ENCODE results near the gene AGBL3.

Gene AGBL3

GRCh38 chr7:134986363-134987251 is at the start of gene AGBL3:
TSS of gene AGBL3 (plus strand) at chr7:134986508. CDS start at chr7:134987934, 1,426 bp downstream.
- Histone ChIP-seq H3K4me3 (peak within 1 kb of the TSS; percentile 80), H3K36me3 (peaks cover 17% of the 10 kb centered on the region; the same call in 1 of the 2 replicates), H3K4me2 (peak within 1 kb of the TSS; percentile 79), H3K27ac (peak within 1 kb of the TSS; percentile 84), H3K27me3 (no peaks in the 10 kb centered on the region), H4K20me1 (no peaks in the 10 kb centered on the region), H3K9ac (peak within 1 kb of the TSS; percentile 87), H3K4me1 (peaks cover 16% of the 10 kb centered on the region), H3K9me3 (no peaks in the 10 kb centered on the region)
- TF ChIP-seq Cebpa-rat (IDR thresholded peaks at IDR 0.05), result no peak

- H3K4me3 ChIP-seq, result no peak overlapping the region
- peaks cover 30% of the 10 kb centered on the region for H3K4me1 ChIP-seq
- no peak overlapping the region for H3K27ac ChIP-seq
- H3K36me3 ChIP-seq, result peaks cover 100% of the 10 kb centered on the region
- H3K9ac ChIP-seq, result no peak overlapping the region
- H3K27me3 ChIP-seq, result no peaks in the 10 kb centered on the region
- H4K20me1 ChIP-seq, result peaks cover 11% of the 10 kb centered on the region
- H3K9me3 ChIP-seq, result no peaks in the 10 kb centered on the region
- no peak for TF ChIP-seq Cebpa-rat (IDR thresholded peaks at IDR 0.05)
- no peak overlapping the region for H3K4me2 ChIP-seq
Measured at GRCh38 chr7:134936893-134937510, 49.3 kb upstream of the AGBL3 start.

GRCh38 chr7:134938141-134938540 is 48.2 kb upstream of the AGBL3 start:
- no peak overlapping the region for H3K4me2 ChIP-seq
- H3K27ac ChIP-seq, result no peak overlapping the region

GRCh38 chr7:134939136-134939535 is 47.2 kb upstream of the AGBL3 start:
- Histone ChIP-seq H3K4me3 (no peak overlapping the region), H3K27me3 (no peaks in the 10 kb centered on the region)

More at GRCh38 chr7:134938141-134938540, 48.2 kb upstream of the AGBL3 start:
- peaks cover 92% of the 10 kb centered on the region for H3K36me3 ChIP-seq
- no peak for TF ChIP-seq Cebpa-rat (IDR thresholded peaks at IDR 0.05)
- H3K4me1 ChIP-seq, result peaks cover 27% of the 10 kb centered on the region
- H3K4me3 ChIP-seq, result no peak overlapping the region
- H3K27me3 ChIP-seq, result no peaks in the 10 kb centered on the region
- H3K9me3 ChIP-seq, result no peaks in the 10 kb centered on the region
- H4K20me1 ChIP-seq, result no peaks in the 10 kb centered on the region
- no peak overlapping the region for H3K9ac ChIP-seq

GRCh38 chr7:134940729-134941128 is 45.6 kb upstream of the AGBL3 start:
- Histone ChIP-seq H3K4me1 (peaks cover 18% of the 10 kb centered on the region), H3K27me3 (no peaks in the 10 kb centered on the region), H3K36me3 (peaks cover 81% of the 10 kb centered on the region), H3K9me3 (no peaks in the 10 kb centered on the region), H3K9ac (no peak overlapping the region), H4K20me1 (no peaks in the 10 kb centered on the region), H3K4me2 (no peak overlapping the region), H3K27ac (no peak overlapping the region), H3K4me3 (no peak overlapping the region)
- TF ChIP-seq Cebpa-rat (IDR thresholded peaks at IDR 0.05), result no peak

More at GRCh38 chr7:134939136-134939535, 47.2 kb upstream of the AGBL3 start:
- Histone ChIP-seq H3K9me3 (no peaks in the 10 kb centered on the region), H3K36me3 (peaks cover 82% of the 10 kb centered on the region), H3K27ac (no peak overlapping the region), H3K4me1 (peaks cover 17% of the 10 kb centered on the region), H3K9ac (no peak overlapping the region), H3K4me2 (no peak overlapping the region), H4K20me1 (no peaks in the 10 kb centered on the region)
- no peak for TF ChIP-seq Cebpa-rat (IDR thresholded peaks at IDR 0.05)

- H3K9ac ChIP-seq, result no peak overlapping the region
- TF ChIP-seq Cebpa-rat (IDR thresholded peaks at IDR 0.05), result no peak
- H3K36me3 ChIP-seq, result peaks cover 81% of the 10 kb centered on the region
- no peaks in the 10 kb centered on the region for H4K20me1 ChIP-seq
- no peak overlapping the region for H3K4me3 ChIP-seq
- H3K27me3 ChIP-seq, result no peaks in the 10 kb centered on the region
- no peaks in the 10 kb centered on the region for H3K9me3 ChIP-seq
- H3K4me2 ChIP-seq, result no peak overlapping the region
- 0 out of 2 replicates have a peak overlapping the region, but pooled peaks have one; percentile 51 for H3K27ac ChIP-seq
- peaks cover 21% of the 10 kb centered on the region for H3K4me1 ChIP-seq
Measured at GRCh38 chr7:134941185-134941900, 45.0 kb upstream of the AGBL3 start.

GRCh38 chr7:134941952-134942351 is 44.4 kb upstream of the AGBL3 start:
- no peaks in the 10 kb centered on the region for H4K20me1 ChIP-seq
- H3K36me3 ChIP-seq, result peaks cover 81% of the 10 kb centered on the region
- no peak overlapping the region for H3K4me3 ChIP-seq
- no peak overlapping the region for H3K4me2 ChIP-seq
- 0 out of 2 replicates have a peak overlapping the region, but pooled peaks have one; percentile 51 for H3K27ac ChIP-seq
- H3K27me3 ChIP-seq, result no peaks in the 10 kb centered on the region
- H3K4me1 ChIP-seq, result peaks cover 21% of the 10 kb centered on the region
- TF ChIP-seq Cebpa-rat (IDR thresholded peaks at IDR 0.05), result no peak
- H3K9me3 ChIP-seq, result no peaks in the 10 kb centered on the region
- no peak overlapping the region for H3K9ac ChIP-seq

- H3K9me3 ChIP-seq, result no peaks in the 10 kb centered on the region
- H3K27me3 ChIP-seq, result no peaks in the 10 kb centered on the region
- no peak overlapping the region for H3K4me3 ChIP-seq
- H4K20me1 ChIP-seq, result no peaks in the 10 kb centered on the region
- TF ChIP-seq Cebpa-rat (IDR thresholded peaks at IDR 0.05), result no peak
- H3K9ac ChIP-seq, result no peak overlapping the region
- H3K27ac ChIP-seq, result peak overlapping the region; percentile 51; the same call in 1 of the 2 replicates
- H3K36me3 ChIP-seq, result peaks cover 81% of the 10 kb centered on the region
- H3K4me2 ChIP-seq, result 0 out of 2 replicates have a peak overlapping the region, but pooled peaks have one; percentile 19
- H3K4me1 ChIP-seq, result peaks cover 21% of the 10 kb centered on the region
Measured at GRCh38 chr7:134942690-134943466, 43.4 kb upstream of the AGBL3 start.
